Measurements from ENCODE around the gene CTTN.
"Not testable (repeated sequence)": the region's sequence is repeated elsewhere in the genome, so short reads cannot be mapped to it uniquely, and the experiment has no call there.

CTTN gene

GRCh38 chr11:70378506-70379134, 19.7 kb upstream of the CTTN start:
- no peak overlapping the region for H3K4me3 ChIP-seq (ENCODE audit: low read depth, low read length)

DNA sequence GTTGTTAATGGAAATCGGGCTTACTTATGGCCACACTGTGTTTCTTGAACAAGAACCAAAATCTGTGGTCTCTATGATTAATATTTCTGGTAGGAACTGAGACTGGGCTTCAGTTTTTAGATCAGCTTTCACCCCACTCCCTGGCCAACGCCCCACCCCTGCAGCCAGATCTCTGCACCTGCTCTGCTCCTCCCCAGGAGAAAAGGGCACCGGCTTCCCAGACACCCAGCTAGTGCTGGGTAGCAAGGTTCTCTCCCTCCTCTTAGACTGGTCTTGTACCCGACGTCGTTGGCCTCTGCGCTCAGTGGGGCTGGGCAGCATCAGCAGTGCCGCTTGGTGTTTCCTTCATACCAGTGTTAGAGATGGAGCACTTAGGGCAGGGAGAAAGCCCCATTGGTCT, 17.0 kb upstream of the CTTN start:
- no peak overlapping the region for H3K4me3 ChIP-seq (ENCODE audit: low read depth, low read length)

DNA sequence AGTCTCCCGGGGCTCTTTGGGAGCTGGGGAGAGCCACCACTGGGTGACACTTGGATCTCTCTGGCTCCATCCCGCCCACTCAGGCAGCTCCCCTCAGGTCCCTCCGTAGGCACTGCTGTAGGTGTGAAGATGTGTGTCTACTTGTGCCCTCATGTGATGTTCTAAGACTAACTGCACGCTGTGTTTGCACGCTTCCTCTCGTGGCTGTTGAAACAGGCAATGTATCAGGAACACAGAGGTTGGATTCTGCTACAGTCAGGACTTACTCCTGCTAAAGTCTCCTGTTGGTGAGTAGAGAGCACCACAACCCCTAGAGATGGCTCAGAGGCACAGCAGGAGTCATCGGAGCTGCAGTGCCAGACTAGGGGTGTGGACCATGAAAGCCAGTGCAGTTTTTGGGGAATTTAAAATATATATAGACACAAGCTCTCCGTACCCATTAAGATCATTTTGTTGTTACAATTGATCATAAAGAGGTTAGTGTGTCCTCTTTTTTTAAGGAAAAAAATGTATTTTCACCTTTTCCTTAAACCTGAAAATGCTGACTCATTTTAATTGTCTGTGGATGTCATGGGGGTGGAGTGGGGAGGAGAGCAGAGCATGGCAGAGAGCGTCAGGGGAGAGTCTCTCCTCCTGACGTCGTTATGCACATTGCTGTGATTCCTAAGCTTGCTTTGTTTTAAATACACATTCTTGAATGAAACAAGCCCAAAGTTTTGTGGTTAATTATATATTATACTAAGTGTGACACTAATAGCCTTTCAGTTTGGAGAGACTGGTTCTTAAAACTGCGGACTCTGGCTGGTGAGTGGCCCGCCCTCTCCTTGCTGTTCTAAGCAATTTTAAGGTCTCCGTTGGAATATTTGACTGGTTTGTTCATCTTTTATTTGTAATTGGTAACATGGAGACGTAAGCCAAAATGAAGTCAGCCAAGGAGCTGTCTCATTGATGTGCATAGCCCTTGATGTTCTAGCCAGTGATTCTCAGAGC, 16.2 kb upstream of the CTTN start:
- H3K4me3 ChIP-seq (ENCODE audit: low read depth, low read length) = no peak overlapping the region

DNA sequence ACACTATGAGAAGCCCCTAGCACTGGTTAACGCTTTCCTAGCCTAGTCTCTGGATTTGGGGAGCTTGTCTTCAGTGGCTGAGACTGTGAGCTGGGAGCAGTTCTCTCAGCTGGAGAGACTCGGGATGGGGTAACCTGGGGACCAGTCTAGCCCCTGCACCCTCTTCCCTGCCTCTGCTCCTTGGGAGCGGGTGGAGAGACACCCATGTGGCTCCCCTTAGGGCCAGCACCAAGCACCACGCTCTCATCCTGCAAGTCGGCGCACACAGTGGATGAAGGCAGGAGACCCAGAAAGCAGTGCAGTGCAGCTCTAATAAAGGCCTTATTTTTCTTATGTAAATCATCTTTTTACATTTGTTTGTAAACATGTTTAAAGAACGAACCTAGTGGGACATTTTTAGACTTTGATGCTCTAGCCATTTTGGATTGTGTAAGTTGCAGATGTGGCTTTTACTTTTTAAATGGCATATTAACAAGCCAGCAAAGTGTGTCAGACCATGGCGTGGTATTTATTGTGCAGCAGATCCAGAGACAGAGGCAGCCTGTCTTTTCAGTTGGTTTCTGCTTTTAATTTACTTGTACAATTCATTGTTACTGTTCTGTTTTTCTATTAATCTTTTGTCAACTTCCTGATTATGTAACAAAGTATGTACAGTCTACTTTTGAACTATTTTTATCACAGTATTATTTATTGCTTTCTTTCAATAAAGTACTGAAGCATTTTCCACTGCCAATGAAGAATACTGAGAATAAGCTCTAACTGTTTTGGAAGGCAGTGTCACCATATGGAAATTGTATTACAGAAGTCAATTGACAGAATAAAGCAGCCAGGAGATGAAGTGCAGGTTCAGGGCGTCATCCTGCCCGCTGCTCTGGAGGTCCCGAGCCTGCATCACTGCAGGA, 14.4 kb upstream of the CTTN start:
- no peak overlapping the region for H3K4me3 ChIP-seq (ENCODE audit: low read depth, low read length)

DNA sequence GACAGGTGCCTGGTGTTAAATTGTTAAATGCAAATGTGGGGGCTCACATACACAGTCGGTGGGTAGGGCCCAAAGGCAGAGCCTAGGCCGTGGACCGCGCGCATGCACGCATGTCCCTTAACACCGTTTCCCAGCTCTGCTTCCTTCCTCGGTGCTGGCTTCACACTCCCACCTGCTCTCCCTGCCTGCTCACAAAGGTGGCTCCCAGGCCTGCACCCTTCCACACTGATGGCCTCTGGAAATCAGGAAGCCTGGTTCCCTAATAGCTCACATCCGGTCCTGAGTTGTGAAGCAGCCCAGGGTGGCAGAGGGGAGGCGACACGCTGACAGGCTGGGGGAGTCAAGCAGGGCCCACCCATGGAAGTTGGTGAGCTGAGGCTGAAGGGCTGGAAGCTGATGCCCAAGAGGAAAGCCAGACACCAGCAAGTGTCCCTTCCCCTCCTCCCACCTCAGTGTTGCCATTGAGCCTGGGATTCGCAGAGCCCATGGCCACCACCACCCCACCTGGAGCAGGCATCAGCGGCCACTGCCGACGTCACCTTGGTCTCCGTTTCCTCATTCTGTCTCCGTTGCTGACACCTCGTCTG, 13.7 kb upstream of the CTTN start:
- H3K4me3 ChIP-seq (ENCODE audit: low read depth, low read length) = no peak overlapping the region

- no peak overlapping the region for H3K4me3 ChIP-seq (ENCODE audit: low read depth, low read length)
Observed at GRCh38 chr11:70387564-70387963, 10.8 kb upstream of the CTTN start.

- no peak overlapping the region for H3K4me3 ChIP-seq (ENCODE audit: low read depth, low read length)
Observed at GRCh38 chr11:70389201-70389600, 9.1 kb upstream of the CTTN start.

- H3K4me3 ChIP-seq (ENCODE audit: low read depth, low read length) = not testable (repeated sequence)
Observed at GRCh38 chr11:70390882-70391281, 7.4 kb upstream of the CTTN start.

- no peak overlapping the region for H3K4me3 ChIP-seq (ENCODE audit: low read depth, low read length)
Observed at GRCh38 chr11:70394211-70394950, 3.9 kb upstream of the CTTN start.

DNA sequence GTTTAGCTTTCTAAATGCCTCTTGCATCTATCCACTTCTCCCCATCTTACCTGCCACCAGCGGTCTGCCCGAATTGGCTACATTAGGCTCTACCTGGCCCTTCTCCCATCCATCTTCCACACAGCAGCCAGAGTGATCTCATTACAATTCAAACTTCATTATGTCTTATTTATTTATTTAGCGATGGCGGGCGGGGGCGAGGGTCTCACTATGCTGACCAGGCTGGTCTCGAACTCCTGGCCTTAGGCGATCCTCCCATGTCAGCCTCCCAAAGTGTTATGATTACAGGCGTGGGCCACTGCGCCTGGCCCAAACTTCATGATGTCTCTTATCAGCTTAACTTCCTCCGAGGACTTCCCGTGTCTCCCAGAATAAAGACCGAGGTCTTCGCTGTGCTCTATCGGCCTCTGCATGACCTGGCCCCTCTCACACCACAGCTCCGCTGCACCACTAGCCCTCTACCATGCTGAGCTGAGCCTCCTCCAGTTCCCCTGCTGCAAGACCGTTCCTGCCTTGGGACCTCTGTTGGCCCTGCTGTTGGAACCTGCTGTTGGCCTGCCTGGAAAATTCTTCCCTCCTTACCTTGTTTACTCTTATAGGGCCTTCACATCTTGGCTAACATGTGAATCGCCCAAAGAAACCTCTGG, 870 bp upstream of the CTTN start:
- peak overlapping the region; percentile 85 for H3K4me3 ChIP-seq (ENCODE audit: low read depth, low read length)

GRCh38 chr11:70398834-70399680, 728 bp downstream of the CTTN start:
- H3K4me3 ChIP-seq (ENCODE audit: low read depth, low read length) = peak overlapping the region; percentile 85

- H3K4me3 ChIP-seq (ENCODE audit: low read depth, low read length) = peak overlapping the region; percentile 85
Observed at GRCh38 chr11:70399681-70400112, 1.4 kb downstream of the CTTN start.

GRCh38 chr11:70400643-70401042, 2.3 kb downstream of the CTTN start:
- no peak overlapping the region for H3K4me3 ChIP-seq (ENCODE audit: low read depth, low read length)

DNA sequence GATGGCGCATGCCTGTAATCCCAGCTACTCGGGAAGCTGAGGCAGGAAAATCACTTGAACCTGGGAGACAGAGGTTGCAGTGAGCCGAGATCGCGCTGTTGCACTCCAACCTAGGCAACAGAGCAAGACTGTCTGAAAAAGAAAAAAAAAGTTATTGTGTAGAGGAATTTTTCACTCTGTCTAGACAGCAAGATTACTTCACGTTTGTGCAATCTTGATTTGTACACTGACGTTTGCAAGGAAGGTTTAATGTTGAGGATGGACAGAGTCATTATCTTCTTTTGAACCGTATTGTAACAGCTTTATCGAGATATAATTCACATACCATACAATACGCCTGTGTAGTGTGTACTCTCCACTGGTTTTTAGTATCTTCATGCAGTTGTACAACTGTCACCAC, 3.7 kb downstream of the CTTN start:
- no peak overlapping the region for H3K4me3 ChIP-seq (ENCODE audit: low read depth, low read length)

- H3K4me3 ChIP-seq (ENCODE audit: low read depth, low read length) = no peak overlapping the region
Observed at GRCh38 chr11:70402685-70403084, 4.4 kb downstream of the CTTN start.

GRCh38 chr11:70404244-70404643, 5.9 kb downstream of the CTTN start:
- H3K4me3 ChIP-seq (ENCODE audit: low read depth, low read length) = no peak overlapping the region

- H3K4me3 ChIP-seq (ENCODE audit: low read depth, low read length) = no peak overlapping the region
Observed at GRCh38 chr11:70405679-70406395, 7.5 kb downstream of the CTTN start.

- no peak overlapping the region for H3K4me3 ChIP-seq (ENCODE audit: low read depth, low read length)
Observed at GRCh38 chr11:70407121-70407520, 8.8 kb downstream of the CTTN start.

All from iPS-11a (cell line).